ENCODE results near the gene ATF7.

ATF7 gene

DNA sequence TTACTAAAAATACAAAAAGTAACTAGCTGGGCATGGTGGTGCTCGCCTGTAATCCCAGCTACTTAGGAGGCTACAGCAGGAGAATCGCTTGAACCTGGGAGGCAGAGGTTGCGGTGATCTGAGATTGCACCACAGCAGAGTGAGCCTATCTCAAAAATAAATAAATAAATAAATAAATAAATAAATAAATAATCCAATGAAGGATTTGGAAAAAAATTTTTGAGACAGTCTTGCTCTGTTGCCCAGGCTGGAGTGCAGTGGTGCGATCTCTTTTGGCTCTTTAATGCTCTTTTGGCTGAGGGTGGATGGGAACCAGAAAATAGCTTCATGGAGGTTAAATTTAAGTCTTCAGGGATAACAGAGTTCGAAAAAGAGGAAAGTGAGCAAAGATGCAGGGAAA lies 38.0 kb upstream of the ATF7 start:
- TF ChIP-seq, protein P1, sequence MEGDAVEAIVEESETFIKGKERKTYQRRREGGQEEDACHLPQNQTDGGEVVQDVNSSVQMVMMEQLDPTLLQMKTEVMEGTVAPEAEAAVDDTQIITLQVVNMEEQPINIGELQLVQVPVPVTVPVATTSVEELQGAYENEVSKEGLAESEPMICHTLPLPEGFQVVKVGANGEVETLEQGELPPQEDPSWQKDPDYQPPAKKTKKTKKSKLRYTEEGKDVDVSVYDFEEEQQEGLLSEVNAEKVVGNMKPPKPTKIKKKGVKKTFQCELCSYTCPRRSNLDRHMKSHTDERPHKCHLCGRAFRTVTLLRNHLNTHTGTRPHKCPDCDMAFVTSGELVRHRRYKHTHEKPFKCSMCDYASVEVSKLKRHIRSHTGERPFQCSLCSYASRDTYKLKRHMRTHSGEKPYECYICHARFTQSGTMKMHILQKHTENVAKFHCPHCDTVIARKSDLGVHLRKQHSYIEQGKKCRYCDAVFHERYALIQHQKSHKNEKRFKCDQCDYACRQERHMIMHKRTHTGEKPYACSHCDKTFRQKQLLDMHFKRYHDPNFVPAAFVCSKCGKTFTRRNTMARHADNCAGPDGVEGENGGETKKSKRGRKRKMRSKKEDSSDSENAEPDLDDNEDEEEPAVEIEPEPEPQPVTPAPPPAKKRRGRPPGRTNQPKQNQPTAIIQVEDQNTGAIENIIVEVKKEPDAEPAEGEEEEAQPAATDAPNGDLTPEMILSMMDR (conservative IDR thresholded peaks at IDR 0.05; ENCODE audit: low read depth, low read length): no peak
- DNase-seq (ENCODE audit: low read depth): no peak
- H3K4me3 ChIP-seq (ENCODE audit: low read length): no peak overlapping the region

DNA sequence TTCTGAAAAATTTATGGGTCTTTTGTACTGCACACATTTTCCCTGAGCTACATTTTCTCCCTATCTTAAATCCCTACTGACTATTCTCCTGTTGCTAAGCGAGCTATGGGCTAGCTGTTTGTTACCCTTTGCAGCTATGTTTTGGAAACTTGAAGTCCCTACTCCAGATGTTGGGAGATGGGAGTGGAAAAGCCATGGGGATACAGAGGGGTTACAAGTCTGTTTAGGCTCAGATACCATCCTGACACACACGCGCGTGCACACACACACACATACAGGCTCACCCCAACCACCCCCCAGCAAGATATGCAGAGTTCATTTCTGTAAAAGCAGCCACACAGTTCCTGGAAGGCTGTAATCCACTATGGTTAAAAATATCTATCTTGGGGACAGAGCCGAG lies 33.9 kb upstream of the ATF7 start:
- TF ChIP-seq, protein P1 (conservative IDR thresholded peaks at IDR 0.05; ENCODE audit: low read depth, low read length): no peak
- no peak for DNase-seq (ENCODE audit: low read depth)

DNA sequence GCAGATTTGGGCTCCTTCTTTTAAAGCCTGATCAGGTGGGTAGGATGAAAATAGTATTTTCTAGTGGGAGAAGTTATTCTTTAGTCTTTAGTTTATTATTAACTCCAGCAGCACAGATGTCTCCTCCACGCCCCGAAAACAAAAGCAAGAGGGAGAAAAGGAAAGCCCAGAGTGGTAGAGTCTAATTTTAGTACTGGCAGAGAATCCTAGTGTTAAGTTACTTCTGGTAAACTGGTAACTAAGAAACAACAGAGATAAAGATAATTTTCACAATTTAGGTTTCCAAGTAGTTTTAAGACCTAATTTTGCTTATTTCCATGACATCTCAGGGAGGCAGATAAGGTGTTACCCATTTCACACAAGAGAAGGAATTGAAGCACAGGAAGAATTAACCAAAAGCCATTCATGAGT lies 33.4 kb upstream of the ATF7 start:
- no peak for DNase-seq (ENCODE audit: low read depth)
- no peak overlapping the region for H3K4me3 ChIP-seq (ENCODE audit: low read length)
- TF ChIP-seq, protein P1 (conservative IDR thresholded peaks at IDR 0.05; ENCODE audit: low read depth, low read length): no peak

More for the DNA sequence above, 33.9 kb upstream of the ATF7 start:
- H3K4me3 ChIP-seq (ENCODE audit: low read length): no peak overlapping the region

DNA sequence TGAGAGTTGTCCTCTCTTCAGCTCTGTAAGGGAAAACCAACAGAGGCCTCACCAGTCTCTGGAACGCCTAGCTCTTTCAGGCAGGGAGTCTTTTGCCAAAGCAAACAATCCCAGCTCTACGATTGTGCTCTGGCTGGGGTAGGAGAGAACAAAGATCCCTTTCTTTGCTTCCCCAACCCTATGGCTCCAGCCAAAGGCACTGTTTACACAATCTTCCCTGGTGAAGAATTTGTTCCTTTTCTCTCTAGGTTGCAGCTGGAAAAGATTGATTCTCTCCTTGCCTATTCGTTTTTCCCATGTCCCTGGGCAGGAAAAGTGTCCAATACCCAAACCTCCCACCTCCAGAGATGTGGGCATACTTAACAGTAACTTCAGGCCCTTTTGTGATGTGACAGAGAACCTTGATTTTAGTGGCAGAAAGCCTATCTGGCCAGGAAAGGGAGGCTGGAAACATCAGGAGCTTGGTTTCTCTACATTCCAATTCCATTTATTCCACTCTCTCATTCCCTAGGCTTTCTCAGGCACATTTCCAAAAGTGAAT lies 32.9 kb upstream of the ATF7 start:
- TF ChIP-seq, protein P1 (conservative IDR thresholded peaks at IDR 0.05; ENCODE audit: low read depth, low read length): no peak
- DNase-seq (ENCODE audit: low read depth): no peak
- no peak overlapping the region for H3K4me3 ChIP-seq (ENCODE audit: low read length)

DNA sequence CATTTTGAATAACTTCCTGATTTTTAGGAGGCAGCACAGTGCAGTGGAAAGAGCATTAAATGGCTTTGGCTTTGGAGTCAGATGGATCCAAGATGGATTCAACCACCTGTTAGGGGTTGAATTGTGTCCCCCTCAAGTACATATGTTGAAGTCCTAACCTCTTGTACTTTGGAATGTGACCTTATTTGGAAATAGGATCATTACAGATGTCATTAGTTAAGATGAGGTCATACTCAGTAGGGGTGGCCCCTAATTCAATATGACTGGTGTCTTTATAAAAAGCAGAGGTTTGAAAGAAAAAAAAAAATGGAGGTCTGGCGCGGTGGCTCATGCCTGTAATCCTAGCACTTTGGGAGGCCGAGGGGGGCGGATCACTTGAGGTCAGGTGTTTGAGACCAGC lies 30.9 kb upstream of the ATF7 start:
- no peak overlapping the region for H3K4me3 ChIP-seq (ENCODE audit: low read length)
- TF ChIP-seq, protein P1 (conservative IDR thresholded peaks at IDR 0.05; ENCODE audit: low read depth, low read length): no peak
- DNase-seq (ENCODE audit: low read depth): no peak

DNA sequence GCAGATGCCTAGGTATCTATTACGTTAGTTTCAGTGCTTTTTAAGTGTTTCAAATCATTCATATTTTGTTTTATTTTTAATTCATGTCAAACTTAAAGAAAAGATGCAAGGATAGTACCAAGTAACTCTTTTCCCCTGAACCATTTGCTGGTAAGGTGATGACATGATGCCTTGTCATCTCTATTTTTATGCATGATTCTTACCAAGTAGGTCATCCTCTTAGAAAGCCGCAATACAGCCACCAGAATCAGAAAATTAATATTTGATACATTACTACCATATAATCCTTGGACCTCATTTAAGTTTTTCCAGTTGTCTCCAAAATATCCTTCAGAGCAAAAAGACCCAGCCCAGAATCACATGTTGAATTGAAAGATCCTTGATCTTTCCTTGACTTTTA lies 27.4 kb upstream of the ATF7 start:
- no peak overlapping the region for H3K4me3 ChIP-seq (ENCODE audit: low read length)
- TF ChIP-seq, protein P1 (conservative IDR thresholded peaks at IDR 0.05; ENCODE audit: low read depth, low read length): no peak
- DNase-seq (ENCODE audit: low read depth): no peak

DNA sequence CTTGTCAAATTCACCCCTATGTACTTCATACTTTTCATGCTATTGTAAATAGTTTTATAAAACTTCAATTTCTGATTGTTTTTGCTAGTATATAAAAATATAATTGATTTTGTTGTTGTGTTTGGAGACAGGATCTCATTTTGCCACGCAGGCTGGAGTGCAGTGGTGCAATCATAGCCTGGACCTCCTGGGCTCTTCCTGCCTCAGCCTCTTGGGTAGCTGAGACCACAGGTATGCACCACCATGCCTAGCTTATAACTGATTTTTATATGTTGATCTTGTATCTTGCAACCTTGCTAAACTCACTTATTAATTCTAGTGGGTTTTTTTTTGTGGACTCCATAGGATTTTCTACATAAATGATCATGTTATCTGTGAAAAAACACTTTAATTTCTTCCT lies 26.2 kb upstream of the ATF7 start:
- no peak for DNase-seq (ENCODE audit: low read depth)
- H3K4me3 ChIP-seq (ENCODE audit: low read length): no peak overlapping the region
- TF ChIP-seq, protein P1 (conservative IDR thresholded peaks at IDR 0.05; ENCODE audit: low read depth, low read length): no peak

All from retinal pigment epithelial cell (primary cell).